Cardiac muscle cell (in vitro differentiated cells and primary cell): ENCODE results near the gene OBSCN. TPM values are rescaled to one million over a fixed set of nuclear protein-coding genes. Genes with fewer than 3 reads are reported as not detected.
"Not testable (repeated sequence)": the region's sequence is repeated elsewhere in the genome, so short reads cannot be mapped to it uniquely, and the experiment has no call there.

Experiments used
- DNase-seq, 2 donors: peaks; one replicate each; pipeline versions ENCODE4 v3.0.0 to v3.0.0-alpha.2; 2010 to 2017; ENCODE audit warnings: low read depth in 1 of 2, low spot score in 1 of 2
- H3K27ac ChIP-seq: fragments of 200-600 bp; sonication (generic); 2 replicates; pipeline ENCODE4 v1.5.1; 2016
- H3K27me3 ChIP-seq: fragments of 200-600 bp; sonication (generic); 2 replicates; pipeline ENCODE4 v1.6.0; 2016; ENCODE audit warnings: control low read depth
- H3K36me3 ChIP-seq: fragments of 200-600 bp; sonication (generic); 2 replicates; pipeline ENCODE4 v1.5.1; 2016; ENCODE audit warnings: control low read depth
- H3K4me1 ChIP-seq: fragments of 200-600 bp; sonication (generic); 2 replicates; pipeline ENCODE4 v1.8.1; 2017; ENCODE audit warnings: low read depth, mild to moderate bottlenecking, mixed run types
- H3K4me3 ChIP-seq: fragments of 200-600 bp; sonication (generic); 2 replicates; pipeline ENCODE4 v1.5.1; 2016; ENCODE audit warnings: mild to moderate bottlenecking
- H3K9me3 ChIP-seq: fragments of 200-600 bp; sonication (generic); 2 replicates; pipeline ENCODE4 v1.5.1; 2017; ENCODE audit warnings: low read depth, mild to moderate bottlenecking, control low read depth
- polyA plus RNA-seq: library from polyadenylated mRNA; unstranded; fragments of >200 nt; fragmentation: Nextera tagmentation; extraction: Ambion mirVana; gene quantifications from 2 replicates; pipeline ENCODE4 v1.2.1, GENCODE V29; 2016
- total RNA-seq: library from RNA; depleted of rRNA; stranded (reverse); fragments of >200 nt; gene quantifications from 2 replicates; pipeline ENCODE4 v1.2.3, GENCODE V29; 2016
- TF ChIP-seq, protein P1 (sequence below): IDR thresholded peaks from 2 replicates; pipeline ENCODE4 v1.5.1; 2012; ENCODE audit warnings: low read depth, mild to moderate bottlenecking, low read length

OBSCN gene
- total and polyA plus RNA-seq, 2 experiments from 2014 or later = 87.1 to 390 TPM

DNA sequence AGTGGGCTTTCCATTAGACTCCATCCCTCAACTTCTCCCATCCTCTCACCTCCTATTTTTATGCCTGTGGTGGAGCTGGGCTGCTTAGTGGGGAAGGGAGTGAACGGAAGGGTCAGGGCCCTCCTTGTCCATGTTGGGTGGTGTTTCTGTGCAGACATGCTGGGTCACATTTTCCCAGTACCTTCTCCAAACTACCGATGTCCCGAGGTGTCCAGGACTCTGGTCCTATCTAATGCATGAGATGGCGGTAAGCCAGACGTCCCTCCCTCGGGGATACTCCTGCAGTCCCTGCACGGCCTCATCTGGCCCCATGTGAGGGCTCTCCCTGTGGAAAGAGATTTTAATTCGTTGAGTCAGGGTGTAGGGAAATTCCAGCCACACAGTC lies 61.0 kb downstream of the OBSCN start:
- Histone ChIP-seq H3K36me3 (peaks cover 44% of the 10 kb centered on the region), H3K27ac (no peak overlapping the region), H3K27me3 (no peaks in the 10 kb centered on the region), H3K4me3 (no peak overlapping the region), H3K9me3 (no peaks in the 10 kb centered on the region), H3K4me1 (peaks cover 17% of the 10 kb centered on the region)
- DNase-seq = no peak
- TF ChIP-seq, protein P1, sequence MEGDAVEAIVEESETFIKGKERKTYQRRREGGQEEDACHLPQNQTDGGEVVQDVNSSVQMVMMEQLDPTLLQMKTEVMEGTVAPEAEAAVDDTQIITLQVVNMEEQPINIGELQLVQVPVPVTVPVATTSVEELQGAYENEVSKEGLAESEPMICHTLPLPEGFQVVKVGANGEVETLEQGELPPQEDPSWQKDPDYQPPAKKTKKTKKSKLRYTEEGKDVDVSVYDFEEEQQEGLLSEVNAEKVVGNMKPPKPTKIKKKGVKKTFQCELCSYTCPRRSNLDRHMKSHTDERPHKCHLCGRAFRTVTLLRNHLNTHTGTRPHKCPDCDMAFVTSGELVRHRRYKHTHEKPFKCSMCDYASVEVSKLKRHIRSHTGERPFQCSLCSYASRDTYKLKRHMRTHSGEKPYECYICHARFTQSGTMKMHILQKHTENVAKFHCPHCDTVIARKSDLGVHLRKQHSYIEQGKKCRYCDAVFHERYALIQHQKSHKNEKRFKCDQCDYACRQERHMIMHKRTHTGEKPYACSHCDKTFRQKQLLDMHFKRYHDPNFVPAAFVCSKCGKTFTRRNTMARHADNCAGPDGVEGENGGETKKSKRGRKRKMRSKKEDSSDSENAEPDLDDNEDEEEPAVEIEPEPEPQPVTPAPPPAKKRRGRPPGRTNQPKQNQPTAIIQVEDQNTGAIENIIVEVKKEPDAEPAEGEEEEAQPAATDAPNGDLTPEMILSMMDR = no peak

- H3K27me3 ChIP-seq, H3K27ac ChIP-seq, H3K4me3 ChIP-seq, H3K9me3 ChIP-seq, DNase-seq: not testable (repeated sequence)
- H3K4me1 ChIP-seq = peaks cover 17% of the 10 kb centered on the region
- H3K36me3 ChIP-seq = peaks cover 44% of the 10 kb centered on the region
Observed at GRCh38 chr1:228269431-228269830, 61.6 kb downstream of the OBSCN start.

DNA sequence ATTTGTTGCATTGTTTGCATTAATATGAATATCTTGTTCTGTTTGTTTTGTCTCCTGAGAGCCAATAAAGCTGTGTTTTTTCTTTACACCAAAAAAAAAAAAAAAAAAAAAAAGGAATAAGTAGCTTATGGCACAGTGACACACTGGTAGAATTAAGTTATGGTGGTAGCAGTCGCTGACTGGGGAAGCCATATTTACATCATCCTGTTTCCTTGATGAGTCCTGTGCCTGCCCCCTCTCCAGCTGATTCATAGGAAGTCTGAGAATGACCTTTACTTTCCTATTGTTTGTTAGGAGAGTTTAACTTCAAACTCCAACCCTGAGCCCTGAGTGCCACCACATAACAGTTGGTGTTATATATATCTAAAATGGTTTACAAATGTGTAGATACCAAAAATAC lies 62.2 kb downstream of the OBSCN start:
- peak in 1 of 2 donors; percentile 73 for DNase-seq
- TF ChIP-seq, protein P1 = no peak
- no peak overlapping the region for H3K4me3 ChIP-seq
- H3K4me1 ChIP-seq = peaks cover 17% of the 10 kb centered on the region
- H3K9me3 ChIP-seq = no peaks in the 10 kb centered on the region
- no peaks in the 10 kb centered on the region for H3K27me3 ChIP-seq
- peaks cover 43% of the 10 kb centered on the region for H3K36me3 ChIP-seq
- H3K27ac ChIP-seq = no peak overlapping the region

- DNase-seq = no peak
- H3K4me3 ChIP-seq = no peak overlapping the region
- H3K27ac ChIP-seq = no peak overlapping the region
- no peaks in the 10 kb centered on the region for H3K9me3 ChIP-seq
- H3K4me1 ChIP-seq = peaks cover 22% of the 10 kb centered on the region
- H3K36me3 ChIP-seq = peaks cover 47% of the 10 kb centered on the region
- no peaks in the 10 kb centered on the region for H3K27me3 ChIP-seq
- TF ChIP-seq, protein P1 = no peak
Observed at GRCh38 chr1:228271701-228272251, 63.9 kb downstream of the OBSCN start.

GRCh38 chr1:228272331-228272791 lies 64.5 kb downstream of the OBSCN start:
- Histone ChIP-seq H3K4me3 (no peak overlapping the region), H3K9me3 (no peaks in the 10 kb centered on the region), H3K27ac (no peak overlapping the region), H3K36me3 (peaks cover 52% of the 10 kb centered on the region), H3K27me3 (no peaks in the 10 kb centered on the region), H3K4me1 (peaks cover 16% of the 10 kb centered on the region)
- DNase-seq = no peak
- TF ChIP-seq, protein P1 = no peak

DNA sequence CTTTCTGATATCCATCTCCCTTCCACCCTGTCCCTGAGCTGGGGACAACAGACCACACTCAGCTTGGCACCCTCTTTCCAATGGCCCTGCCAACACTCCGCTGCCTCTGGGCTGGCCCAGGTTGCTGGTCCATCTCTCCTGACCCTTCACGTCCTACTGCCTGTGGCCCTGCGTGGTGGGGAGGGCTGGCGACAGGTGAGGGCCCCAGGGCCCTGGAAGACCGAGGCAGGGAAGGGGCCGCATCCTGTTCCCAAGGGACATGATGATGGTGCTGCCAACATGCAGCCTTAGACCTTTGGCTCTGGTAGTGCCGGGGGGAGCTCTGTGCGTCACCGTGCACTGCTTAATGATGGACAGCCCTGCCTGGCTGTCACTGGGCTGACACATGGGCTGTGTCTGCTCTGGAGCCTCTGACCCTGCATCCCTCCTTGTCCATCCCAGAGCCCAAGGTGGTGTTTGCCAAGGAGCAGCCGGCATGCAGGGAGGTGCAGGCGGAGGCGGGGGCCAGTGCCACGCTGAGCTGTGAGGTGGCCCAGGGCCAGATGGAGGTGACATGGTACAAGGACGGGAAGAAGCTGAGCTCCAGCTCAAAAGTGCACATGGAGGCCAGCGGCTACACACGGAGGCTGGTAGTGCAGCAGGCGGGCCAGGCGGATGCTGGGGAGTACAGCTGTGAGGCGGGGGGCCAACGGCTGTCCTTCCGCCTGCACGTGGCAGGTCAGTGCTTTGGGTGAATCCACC lies 65.2 kb downstream of the OBSCN start:
- TF ChIP-seq, protein P1 = no peak
- H3K4me1 ChIP-seq = peaks cover 10% of the 10 kb centered on the region
- H3K36me3 ChIP-seq = peaks cover 49% of the 10 kb centered on the region
- H3K27me3 ChIP-seq = no peaks in the 10 kb centered on the region
- no peak for DNase-seq
- H3K9me3 ChIP-seq = no peaks in the 10 kb centered on the region
- H3K4me3 ChIP-seq = no peak overlapping the region
- H3K27ac ChIP-seq = no peak overlapping the region
